PC-3 (cell line): ENCODE data around the gene SLC38A2. TPM values are rescaled to one million over a fixed set of nuclear protein-coding genes. Genes with fewer than 3 reads are reported as not detected.

ENCODE experiments used
- ATAC-seq: fragments of 200-7000 bp; cut with Tn5 transposase; 2 replicates; pipeline ENCODE4 v1.9.1; 2020; ENCODE audit warnings: mild to moderate bottlenecking, moderate library complexity
- BruUV-seq: library from RNA; stranded (reverse); fragments of 400-500 nt; replicated peaks from 2 replicates; lab custom pipeline; 2021; lab: Mats Ljungman, UMichigan
- CTCF ChIA-PET: fragments of 300-600 bp; sonication (Branson Sonifier 250); formaldehyde crosslinking; loops from one replicate; lab custom pipeline; 2022; ENCODE audit warnings: antibody characterized with exemption; lab: Charles Lee
- POLR2A ChIA-PET: fragments of 300-600 bp; sonication (Branson Sonifier 250); formaldehyde crosslinking; loops from one replicate; lab custom pipeline; 2022; ENCODE audit warnings: antibody characterized with exemption; ENCODE audit not compliant: unreplicated experiment; lab: Charles Lee
- DNase-seq: peaks from one replicate; pipeline ENCODE4 v3.0.0-alpha.2; 2015
- H2AFZ ChIP-seq: fragments of 300-600 bp; sonication (generic); 2 replicates; pipeline ENCODE4 v1.6.0; 2016; ENCODE audit warnings: antibody characterized with exemption, low read length
- H3F3A ChIP-seq: fragments of 300-600 bp; sonication (generic); one replicate; pipeline ENCODE4 v1.6.0; 2017; ENCODE audit warnings: antibody characterized with exemption, low read length, control low read depth, mild to moderate bottlenecking; ENCODE audit not compliant: unreplicated experiment
- H3K27ac ChIP-seq: fragments of 300-600 bp; sonication (generic); 2 replicates; pipeline ENCODE4 v1.5.1; 2016; ENCODE audit warnings: mild to moderate bottlenecking, low read length
- H3K27me3 ChIP-seq: fragments of 300-600 bp; sonication (generic); 2 replicates; pipeline ENCODE4 v1.6.1; 2016; ENCODE audit warnings: low read length, mixed read lengths
- H3K36me3 ChIP-seq: fragments of 300-600 bp; sonication (generic); 2 replicates; pipeline ENCODE4 v1.6.1; 2016; ENCODE audit warnings: low read depth, mixed run types, low read length, mixed read lengths
- H3K4me1 ChIP-seq: fragments of 300-600 bp; sonication (generic); 2 replicates; pipeline ENCODE4 v1.5.1; 2016; ENCODE audit warnings: low read length; ENCODE audit not compliant: insufficient read depth
- H3K4me2 ChIP-seq: fragments of 300-600 bp; sonication (generic); 2 replicates; pipeline ENCODE4 v1.6.0; 2016; ENCODE audit warnings: low read length
- H3K4me3 ChIP-seq: fragments of 300-600 bp; sonication (generic); 2 replicates; pipeline ENCODE4 v1.5.1; 2016; ENCODE audit warnings: mild to moderate bottlenecking, low read length, mixed read lengths
- H3K79me2 ChIP-seq: fragments of 300-600 bp; sonication (generic); 2 replicates; pipeline ENCODE4 v1.6.1; 2017; ENCODE audit warnings: low read length, mixed read lengths
- H3K9ac ChIP-seq: fragments of 300-600 bp; sonication (generic); 2 replicates; pipeline ENCODE4 v1.6.0; 2016; ENCODE audit warnings: mild to moderate bottlenecking, low read length
- H3K9me2 ChIP-seq: fragments of 300-600 bp; sonication (generic); replicated peaks from 2 replicates; pipeline ENCODE4 v1.6.1; 2016; ENCODE audit warnings: mixed run types, low read length, mixed read lengths
- H3K9me3 ChIP-seq: fragments of 300-600 bp; sonication (generic); 2 replicates; pipeline ENCODE4 v1.6.1; 2016; ENCODE audit warnings: low read length, mixed read lengths
- H4K20me1 ChIP-seq: fragments of 300-600 bp; sonication (generic); 2 replicates; pipeline ENCODE4 v1.6.1; 2016; ENCODE audit warnings: low read length, mixed read lengths
- CTCF ChIP-seq: fragments of 300-600 bp; sonication (generic); conservative IDR thresholded peaks from 2 replicates; pipeline ENCODE4 v1.5.1; 2017; ENCODE audit warnings: antibody characterized with exemption, low read depth, mild to moderate bottlenecking, low read length
- EZH2 ChIP-seq: fragments of 300-600 bp; sonication (generic); IDR thresholded peaks from one replicate; pipeline ENCODE4 v1.6.1; 2017; ENCODE audit warnings: antibody characterized with exemption, mild to moderate bottlenecking, low read length; ENCODE audit not compliant: unreplicated experiment
- EZH2phosphoT487 ChIP-seq: fragments of 300-600 bp; sonication (generic); IDR thresholded peaks from 2 replicates; pipeline ENCODE4 v1.6.1; 2018; ENCODE audit warnings: mild to moderate bottlenecking, antibody characterized with exemption, low read length, borderline replicate concordance
- intact Hi-C: fragments of 100-400 bp; cut with micrococcal nuclease; formaldehyde crosslinking; loops from 2 replicates; pipeline ENCODE4 v1.9.0; 2023
- total RNA-seq: library from RNA; depleted of rRNA; stranded (reverse); fragments of >200 nt; gene quantifications from 2 replicates; pipeline ENCODE4 v1.2.3, GENCODE V29; 2014

SLC38A2 gene
- total RNA-seq, 1 experiment from 2014 or later: 214 TPM

GRCh38 chr12:46383654-46384450, 11.3 kb upstream of the SLC38A2 start:
- ChIA-PET CTCF (no interaction called here), POLR2A (interaction anchor here (0.6 to 1.0 kb wide), 5 partner anchors 11 to 546 kb away, joined by 3 to 9 read pairs (median 4); no protein-coding TSS in a partner anchor)
- BruUV-seq: TSS peak; percentile 57
- Histone ChIP-seq H3K36me3 (no peaks in the 10 kb centered on the region), H3F3A (peaks cover 21% of the 10 kb centered on the region), H3K4me2 (peak overlapping the region; percentile 89), H3K9me2 (no peaks in the 10 kb centered on the region), H3K79me2 (peaks cover 29% of the 10 kb centered on the region), H3K4me3 (peak overlapping the region; percentile 77), H2AFZ (peak overlapping the region; percentile 70), H3K27me3 (no peaks in the 10 kb centered on the region), H3K9ac (peak overlapping the region; percentile 96), H4K20me1 (no peaks in the 10 kb centered on the region), H3K27ac (peak overlapping the region; percentile 94), H3K9me3 (no peaks in the 10 kb centered on the region), H3K4me1 (peaks cover 51% of the 10 kb centered on the region)
- no peak for TF ChIP-seq EZH2phosphoT487
- DNase-seq: peak; percentile 78
- ATAC-seq: peak; percentile 60
- intact Hi-C loops: loop anchor here (1.0 to 2.0 kb wide), 4 partner anchors 11 to 173 kb away; no protein-coding TSS in a partner anchor

- no peaks in the 10 kb centered on the region for H3K27me3 ChIP-seq
- TF ChIP-seq CTCF: peak; percentile 40; the same call in 1 of the 2 replicates
- no peak for TF ChIP-seq EZH2
- CTCF ChIA-PET: no interaction called here
- ATAC-seq: peak; percentile 62
- H3K9me2 ChIP-seq: no peaks in the 10 kb centered on the region
- peak overlapping the region; percentile 77 for H2AFZ ChIP-seq
- H3K36me3 ChIP-seq: no peaks in the 10 kb centered on the region
- H3K9ac ChIP-seq: peak overlapping the region; percentile 96
- peak overlapping the region; percentile 77 for H3K4me3 ChIP-seq
- H3K4me1 ChIP-seq: peaks cover 44% of the 10 kb centered on the region
- peaks cover 21% of the 10 kb centered on the region for H3F3A ChIP-seq
- POLR2A ChIA-PET: interaction anchor here (0.6 to 1.0 kb wide), 5 partner anchors 18 to 177 kb away, joined by 3 to 9 read pairs (median 3); no protein-coding TSS in a partner anchor
- no TSS peak for BruUV-seq
- H3K79me2 ChIP-seq: peaks cover 29% of the 10 kb centered on the region
- H3K4me2 ChIP-seq: peak overlapping the region; percentile 89
- H3K27ac ChIP-seq: peak overlapping the region; percentile 94
- intact Hi-C loops: loop anchor here (1.0 to 2.0 kb wide), 3 partner anchors 10 to 174 kb away; no protein-coding TSS in a partner anchor
- no peaks in the 10 kb centered on the region for H3K9me3 ChIP-seq
- no peaks in the 10 kb centered on the region for H4K20me1 ChIP-seq
- peak; percentile 98 for DNase-seq
Measured at GRCh38 chr12:46382964-46383653, 10.5 kb upstream of the SLC38A2 start.

- Histone ChIP-seq H3K9ac (peak overlapping the region; percentile 96), H3K4me2 (peak overlapping the region; percentile 89), H3K79me2 (peaks cover 29% of the 10 kb centered on the region), H3K36me3 (no peaks in the 10 kb centered on the region), H2AFZ (peak overlapping the region; percentile 77), H3K27me3 (no peaks in the 10 kb centered on the region), H3K27ac (peak overlapping the region; percentile 94), H3K4me3 (peak overlapping the region; percentile 77), H3K9me2 (no peaks in the 10 kb centered on the region), H3K9me3 (no peaks in the 10 kb centered on the region), H4K20me1 (no peaks in the 10 kb centered on the region), H3K4me1 (peaks cover 38% of the 10 kb centered on the region), H3F3A (peaks cover 14% of the 10 kb centered on the region)
- DNase-seq (peak; percentile 27), ATAC-seq (no peak)
- TSS peak; percentile 71 for BruUV-seq
- no peak for TF ChIP-seq EZH2
- TF ChIP-seq CTCF: no peak
- CTCF ChIA-PET: no interaction called here
- POLR2A ChIA-PET: interaction anchor here (0.6 to 0.7 kb wide), 3 partner anchors 17 to 168 kb away, joined by 3 read pairs; no protein-coding TSS in a partner anchor
- intact Hi-C loops: loop anchor here (2.0 kb wide), 1 partner anchor 174 kb away; no protein-coding TSS in a partner anchor
Measured at GRCh38 chr12:46382408-46382963, 9.9 kb upstream of the SLC38A2 start.
